Activated naive CD4-positive, alpha-beta T cell treated with anti-CD3 and anti-CD28 coated beads for 36 hours (primary cell): ENCODE data around the gene PNPO. TPM values are rescaled to one million over a fixed set of nuclear protein-coding genes. Genes with fewer than 3 reads are reported as not detected.

Experiments
- CTCF ChIA-PET: fragments of 350-600 bp; sonication (Branson Sonifier 250); formaldehyde crosslinking; loops from one replicate; lab custom pipeline; 2021; ENCODE audit warnings: antibody characterized with exemption; lab: Charles Lee
- DNase-seq: peaks from one replicate; pipeline ENCODE4 v3.0.0-alpha.2; 2020
- H3K27ac Mint-ChIP-seq: one replicate; pipeline ENCODE4 v1.8.0; 2021; ENCODE audit warnings: mild to moderate bottlenecking, mixed read lengths
- H3K27me3 Mint-ChIP-seq: one replicate; pipeline ENCODE4 v1.8.0; 2021; ENCODE audit warnings: low read depth, mixed read lengths
- H3K36me3 Mint-ChIP-seq: one replicate; pipeline ENCODE4 v1.8.0; 2021; ENCODE audit warnings: low read depth, mixed read lengths
- H3K4me1 Mint-ChIP-seq: one replicate; pipeline ENCODE4 v1.8.0; 2021; ENCODE audit warnings: low read depth, mixed read lengths
- H3K4me3 Mint-ChIP-seq: one replicate; pipeline ENCODE4 v1.8.0; 2021; ENCODE audit warnings: mild to moderate bottlenecking, moderate library complexity, mixed read lengths
- H3K9me3 Mint-ChIP-seq: one replicate; pipeline ENCODE4 v1.8.0; 2021; ENCODE audit warnings: mixed read lengths
- intact Hi-C: fragments of 100-400 bp; cut with micrococcal nuclease; formaldehyde crosslinking; loops from one replicate; pipeline ENCODE4 v1.15.1; 2023
- total RNA-seq, 2 experiments: library from RNA; stranded (reverse); gene quantifications; one replicate each; pipeline ENCODE4 v1.2.3, GENCODE V29; 2021

PNPO gene
- total RNA-seq, 2 experiments from 2014 or later = 35.5 to 37.0 TPM

- Mint-ChIP-seq H3K9me3 (no peaks in the 10 kb centered on the region), H3K4me3 (no peak overlapping the region), H3K27ac (no peak overlapping the region), H3K27me3 (no peaks in the 10 kb centered on the region), H3K4me1 (peaks cover 13% of the 10 kb centered on the region), H3K36me3 (peaks cover 3% of the 10 kb centered on the region)
- CTCF ChIA-PET = interaction anchor here (0.6 to 0.9 kb wide), 3 partner anchors 8 to 64 kb away, joined by 3 read pairs; no protein-coding TSS in a partner anchor
- intact Hi-C loops = no loop called here
- no peak for DNase-seq
These were observed 12.5 kb downstream of the PNPO start for GRCh38 chr17:47953909-47954308.

DNA sequence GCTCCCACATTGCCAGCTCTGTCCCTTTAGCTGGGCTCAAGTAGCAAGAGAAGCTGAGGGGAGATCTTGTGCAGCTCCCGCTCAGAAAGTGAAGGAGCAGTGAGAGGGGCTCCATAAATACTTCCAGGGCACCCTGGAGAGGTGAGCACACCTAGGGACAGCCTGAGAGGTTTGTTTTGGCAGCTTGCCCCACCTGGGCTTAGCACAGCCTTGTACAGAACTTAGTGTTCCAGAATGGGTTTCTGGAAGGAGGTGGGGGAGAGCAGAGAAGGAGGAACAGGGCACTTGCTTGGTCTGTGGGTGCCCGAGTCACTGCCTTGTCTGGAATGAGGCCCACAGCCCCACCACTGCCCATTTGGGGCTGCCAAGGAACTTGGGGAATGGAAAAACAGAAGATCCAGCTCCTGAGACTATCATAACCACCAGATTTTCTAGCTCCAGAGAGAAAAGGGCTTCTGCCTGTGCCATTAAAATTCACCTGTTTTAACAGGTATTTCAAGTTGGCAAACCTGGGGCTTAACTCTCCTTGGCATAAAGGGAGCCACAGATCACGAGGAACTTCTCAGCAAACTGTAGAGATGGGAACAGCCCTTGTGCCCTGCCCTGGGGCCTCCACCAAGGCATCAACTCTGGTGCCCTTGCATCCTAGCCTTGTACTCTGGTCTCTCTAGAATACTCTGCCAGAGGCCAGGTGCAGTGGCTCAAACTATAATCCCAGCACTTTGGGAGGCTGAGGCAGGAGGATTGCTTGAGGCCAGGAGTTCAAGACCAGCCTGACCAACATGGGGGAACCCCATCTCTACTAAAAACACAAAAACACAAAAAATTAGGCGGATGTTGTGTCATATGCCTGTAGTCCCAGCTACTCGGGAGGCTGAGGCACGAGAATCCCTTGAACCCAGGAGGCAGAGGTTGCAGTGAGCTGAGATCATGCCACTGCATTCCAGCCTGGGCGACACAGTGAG is 14.4 kb downstream of the PNPO start:
- Mint-ChIP-seq H3K4me1 (no peaks in the 10 kb centered on the region), H3K27ac (no peak overlapping the region), H3K9me3 (no peaks in the 10 kb centered on the region), H3K4me3 (no peak overlapping the region), H3K36me3 (peaks cover 3% of the 10 kb centered on the region), H3K27me3 (no peaks in the 10 kb centered on the region)
- DNase-seq = no peak
- intact Hi-C loops = no loop called here
- CTCF ChIA-PET = interaction anchor here (0.6 to 2.9 kb wide), 3 partner anchors 9 to 35 kb away, joined by 3 to 22 read pairs (median 4); no protein-coding TSS in a partner anchor

GRCh38 chr17:47956791-47957590 is 15.6 kb downstream of the PNPO start:
- Mint-ChIP-seq H3K36me3 (peaks cover 3% of the 10 kb centered on the region), H3K4me1 (no peaks in the 10 kb centered on the region), H3K4me3 (no peak overlapping the region), H3K27ac (no peak overlapping the region), H3K9me3 (no peaks in the 10 kb centered on the region), H3K27me3 (no peaks in the 10 kb centered on the region)
- intact Hi-C loops = no loop called here
- CTCF ChIA-PET = interaction anchor here (0.6 to 2.9 kb wide), 7 partner anchors 7 to 34 kb away, joined by 3 to 22 read pairs (median 4); no protein-coding TSS in a partner anchor
- no peak for DNase-seq

DNA sequence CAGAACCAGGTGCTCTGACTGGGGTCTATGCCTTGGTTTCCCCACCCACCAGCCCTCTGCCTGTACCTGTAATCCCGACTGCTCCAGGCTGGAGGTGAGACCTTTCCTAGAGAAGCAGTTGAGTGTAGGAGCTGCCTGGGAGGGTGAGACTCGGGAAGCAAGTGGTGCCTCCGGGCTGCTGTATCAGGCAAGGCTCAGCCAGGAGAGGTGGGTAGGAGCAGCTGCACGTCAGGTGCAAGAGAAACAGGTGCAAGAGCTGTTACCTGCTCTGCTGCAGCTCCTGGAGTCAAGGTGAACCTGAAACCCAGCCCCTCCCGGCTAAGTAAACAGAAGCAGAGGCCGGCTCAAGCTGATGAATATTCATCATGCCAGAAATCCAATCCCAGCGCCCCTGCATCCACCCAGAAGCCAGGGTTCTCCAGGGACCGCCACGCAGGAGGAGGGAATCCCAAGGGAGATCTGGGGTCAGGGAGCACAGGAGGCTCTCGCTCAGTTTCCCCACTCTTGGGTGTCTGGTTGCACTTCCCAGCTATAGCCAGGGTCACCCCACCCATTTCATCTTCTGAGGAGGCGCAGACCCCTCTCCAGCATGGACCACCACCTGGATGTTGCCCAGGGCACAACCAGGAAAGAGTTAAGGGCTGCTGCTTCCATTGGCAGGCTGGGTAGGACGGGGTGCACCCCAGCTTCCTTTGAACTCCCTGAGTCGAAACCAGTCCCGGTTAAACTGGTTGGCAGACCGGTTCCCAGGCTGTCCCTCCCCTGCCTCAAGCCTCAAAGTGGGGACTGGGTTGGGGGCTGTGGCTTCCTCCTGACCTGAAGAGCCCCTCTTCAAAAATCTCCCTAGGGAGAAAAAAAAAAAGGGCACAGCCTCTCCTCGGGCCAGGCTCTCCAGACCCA is 16.5 kb downstream of the PNPO start, which contains the start of gene PRR15L:
PRR15L (minus strand) TSS at position 293 of the 900 bp plus-strand sequence. CDS start 4,649 bp downstream, outside the sequence.
- Mint-ChIP-seq H3K27me3 (no peaks in the 10 kb centered on the region), H3K4me3 (no peak within 1 kb of the TSS), H3K27ac (no peak within 1 kb of the TSS), H3K4me1 (no peaks in the 10 kb centered on the region), H3K9me3 (no peaks in the 10 kb centered on the region), H3K36me3 (peaks cover 3% of the 10 kb centered on the region)
- intact Hi-C loops = no loop called here
- no peak for DNase-seq
- CTCF ChIA-PET = interaction anchor here (0.7 to 2.9 kb wide), 6 partner anchors 8 to 21 kb away, joined by 3 to 22 read pairs (median 4); no protein-coding TSS in a partner anchor

- no peak for DNase-seq
- H3K4me1 Mint-ChIP-seq = no peaks in the 10 kb centered on the region
- H3K36me3 Mint-ChIP-seq = no peaks in the 10 kb centered on the region
- no peaks in the 10 kb centered on the region for H3K27me3 Mint-ChIP-seq
- intact Hi-C loops = no loop called here
- H3K4me3 Mint-ChIP-seq = no peak overlapping the region
- CTCF ChIA-PET = interaction anchor here (1.1 to 4.2 kb wide), 2 partner anchors 11 kb away, joined by 3 to 27 read pairs; partner anchors contain the start of gene CDK5RAP3
- no peaks in the 10 kb centered on the region for H3K9me3 Mint-ChIP-seq
- no peak overlapping the region for H3K27ac Mint-ChIP-seq
These were observed 18.7 kb downstream of the PNPO start for GRCh38 chr17:47959825-47960655.

DNA sequence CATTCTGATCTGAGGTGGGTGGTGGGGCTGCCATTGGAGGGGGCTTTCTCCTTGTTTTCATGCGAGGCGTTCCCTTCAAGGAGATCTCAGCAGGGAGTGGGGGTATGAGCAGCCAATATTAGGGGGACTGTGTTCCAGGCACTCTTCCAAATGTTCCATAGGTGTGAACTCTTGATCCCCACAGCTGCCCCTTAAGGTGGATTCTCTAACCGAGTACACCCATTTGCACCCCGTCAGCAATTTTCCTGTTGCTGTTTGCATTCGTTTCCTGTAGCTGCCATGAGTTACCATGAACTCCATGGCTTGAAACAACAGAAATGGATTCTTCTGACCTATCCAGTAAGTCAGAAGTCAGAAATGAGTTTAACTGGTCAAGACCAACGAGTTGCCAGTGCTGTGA is 20.0 kb downstream of the PNPO start:
- no peak overlapping the region for H3K4me3 Mint-ChIP-seq
- CTCF ChIA-PET = interaction anchor here (1.0 to 4.2 kb wide), 2 partner anchors 9 to 12 kb away, joined by 3 to 27 read pairs; partner anchors contain the start of gene CDK5RAP3
- intact Hi-C loops = no loop called here
- H3K36me3 Mint-ChIP-seq = no peaks in the 10 kb centered on the region
- no peak for DNase-seq
- H3K27me3 Mint-ChIP-seq = no peaks in the 10 kb centered on the region
- no peaks in the 10 kb centered on the region for H3K4me1 Mint-ChIP-seq
- no peak overlapping the region for H3K27ac Mint-ChIP-seq
- H3K9me3 Mint-ChIP-seq = no peaks in the 10 kb centered on the region

- Mint-ChIP-seq H3K27me3 (no peaks in the 10 kb centered on the region), H3K4me1 (no peaks in the 10 kb centered on the region), H3K36me3 (no peaks in the 10 kb centered on the region), H3K27ac (no peak overlapping the region), H3K9me3 (no peaks in the 10 kb centered on the region), H3K4me3 (no peak overlapping the region)
- CTCF ChIA-PET = interaction anchor here (0.6 kb wide), 1 partner anchor 346 kb away, joined by 3 read pairs; no protein-coding TSS in a partner anchor
- intact Hi-C loops = no loop called here
- no peak for DNase-seq
These were observed 21.5 kb downstream of the PNPO start for GRCh38 chr17:47962901-47963300.

- no peak overlapping the region for H3K4me3 Mint-ChIP-seq
- H3K27ac Mint-ChIP-seq = no peak overlapping the region
- peaks cover 2% of the 10 kb centered on the region for H3K4me1 Mint-ChIP-seq
- CTCF ChIA-PET = interaction anchor here (0.9 to 1.2 kb wide), 3 partner anchors 8 to 15 kb away, joined by 3 to 4 read pairs (median 3); no protein-coding TSS in a partner anchor
- no peak for DNase-seq
- intact Hi-C loops = no loop called here
- no peaks in the 10 kb centered on the region for H3K27me3 Mint-ChIP-seq
- H3K9me3 Mint-ChIP-seq = no peaks in the 10 kb centered on the region
- no peaks in the 10 kb centered on the region for H3K36me3 Mint-ChIP-seq
These were observed 23.5 kb downstream of the PNPO start for GRCh38 chr17:47964856-47965255.

- Mint-ChIP-seq H3K4me1 (peaks cover 9% of the 10 kb centered on the region), H3K4me3 (no peak overlapping the region), H3K9me3 (no peaks in the 10 kb centered on the region), H3K36me3 (peaks cover 1% of the 10 kb centered on the region), H3K27me3 (no peaks in the 10 kb centered on the region), H3K27ac (no peak overlapping the region)
- CTCF ChIA-PET = interaction anchor here (1.0 to 1.6 kb wide), 3 partner anchors 10 to 13 kb away, joined by 3 read pairs; no protein-coding TSS in a partner anchor
- intact Hi-C loops = no loop called here
- DNase-seq = no peak
These were observed 24.7 kb downstream of the PNPO start for GRCh38 chr17:47966079-47966519.

DNA sequence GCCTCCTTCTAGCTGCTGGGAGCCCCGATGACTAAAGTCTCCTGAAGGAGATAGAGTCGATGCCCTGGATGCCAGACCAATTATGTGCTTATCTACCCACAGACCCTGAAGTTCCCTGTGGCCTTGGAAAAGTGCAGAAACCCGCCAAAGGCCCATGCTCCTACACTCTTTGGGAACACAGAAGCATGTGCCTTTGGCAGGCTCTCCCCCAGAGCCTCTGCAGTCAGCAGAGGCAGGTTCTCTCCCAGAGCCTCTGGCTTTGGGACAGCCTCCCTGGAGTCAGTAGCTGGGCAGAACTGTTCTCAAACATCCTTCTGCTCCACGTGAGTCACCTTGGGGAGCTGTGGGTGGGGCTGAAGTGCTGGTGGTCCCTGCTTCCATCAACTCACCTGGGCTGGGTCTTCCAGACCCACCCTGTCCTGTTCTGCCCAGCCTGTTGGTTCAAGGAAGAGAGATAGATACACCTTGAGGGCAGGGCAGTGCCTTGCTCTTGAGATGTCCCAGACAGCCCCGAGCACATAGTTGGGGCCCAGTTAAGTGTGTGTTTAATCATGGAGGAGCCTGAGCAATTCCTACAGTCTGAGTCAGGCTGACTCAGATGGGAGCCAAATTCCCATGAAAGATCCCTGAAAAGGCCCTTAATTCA is 26.4 kb downstream of the PNPO start:
- intact Hi-C loops = no loop called here
- CTCF ChIA-PET = interaction anchor here (1.3 to 1.6 kb wide), 2 partner anchors 12 to 17 kb away, joined by 3 to 4 read pairs; no protein-coding TSS in a partner anchor
- Mint-ChIP-seq H3K36me3 (peaks cover 5% of the 10 kb centered on the region), H3K4me3 (no peak overlapping the region), H3K27me3 (no peaks in the 10 kb centered on the region), H3K9me3 (no peaks in the 10 kb centered on the region), H3K4me1 (peaks cover 19% of the 10 kb centered on the region), H3K27ac (no peak overlapping the region)
- no peak for DNase-seq
